Measurements from ENCODE around the gene ASCC1.

DNA sequence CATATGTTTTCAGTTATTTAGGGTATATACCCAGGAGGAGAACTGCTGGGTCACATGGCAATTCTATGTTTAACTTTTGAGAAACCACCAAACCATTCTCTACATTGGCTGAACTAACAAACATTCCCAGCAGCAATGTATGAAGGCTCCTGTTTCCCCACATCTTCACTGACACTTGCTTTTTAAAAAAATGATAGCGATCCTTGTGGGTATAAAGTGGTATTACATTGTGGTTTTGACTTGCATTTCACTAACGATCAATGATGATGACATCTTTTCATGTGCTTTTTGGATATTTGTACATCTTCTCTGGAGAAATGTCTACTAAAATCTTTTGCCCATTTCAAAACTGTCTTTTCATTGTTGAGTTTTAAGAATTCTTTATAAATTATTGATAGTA lies 51.5 kb downstream of the ASCC1 start:
- TF ChIP-seq, protein P1, sequence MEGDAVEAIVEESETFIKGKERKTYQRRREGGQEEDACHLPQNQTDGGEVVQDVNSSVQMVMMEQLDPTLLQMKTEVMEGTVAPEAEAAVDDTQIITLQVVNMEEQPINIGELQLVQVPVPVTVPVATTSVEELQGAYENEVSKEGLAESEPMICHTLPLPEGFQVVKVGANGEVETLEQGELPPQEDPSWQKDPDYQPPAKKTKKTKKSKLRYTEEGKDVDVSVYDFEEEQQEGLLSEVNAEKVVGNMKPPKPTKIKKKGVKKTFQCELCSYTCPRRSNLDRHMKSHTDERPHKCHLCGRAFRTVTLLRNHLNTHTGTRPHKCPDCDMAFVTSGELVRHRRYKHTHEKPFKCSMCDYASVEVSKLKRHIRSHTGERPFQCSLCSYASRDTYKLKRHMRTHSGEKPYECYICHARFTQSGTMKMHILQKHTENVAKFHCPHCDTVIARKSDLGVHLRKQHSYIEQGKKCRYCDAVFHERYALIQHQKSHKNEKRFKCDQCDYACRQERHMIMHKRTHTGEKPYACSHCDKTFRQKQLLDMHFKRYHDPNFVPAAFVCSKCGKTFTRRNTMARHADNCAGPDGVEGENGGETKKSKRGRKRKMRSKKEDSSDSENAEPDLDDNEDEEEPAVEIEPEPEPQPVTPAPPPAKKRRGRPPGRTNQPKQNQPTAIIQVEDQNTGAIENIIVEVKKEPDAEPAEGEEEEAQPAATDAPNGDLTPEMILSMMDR (IDR thresholded peaks at IDR 0.05; ENCODE audit: insufficient read depth, low read depth, low read length): no peak
- no peak for TF ChIP-seq EZH2 (IDR thresholded peaks at IDR 0.05; ENCODE audit: insufficient read depth, low read length)
